Esophagus muscularis mucosa (tissue), 4 donors: ENCODE data around the gene GGT1. TPM values are rescaled to one million over a fixed set of nuclear protein-coding genes. Genes with fewer than 3 reads are reported as not detected.
"Not testable (repeated sequence)": the region's sequence is repeated elsewhere in the genome, so short reads cannot be mapped to it uniquely, and the experiment has no call there.

Source experiments
- DNase-seq: peaks from one replicate; pipeline ENCODE4 v3.0.0-alpha.2; 2017; ENCODE audit errors: extremely low spot score
- H3K27ac ChIP-seq, 4 donors: fragments of 200-600 bp; sonication (generic); replicated peaks in 1 of 4; 1 replicate in 3 of 4; 2 replicates in 1 of 4; pipeline ENCODE4 v1.5.1; 2016 to 2019; ENCODE audit warnings: mild to moderate bottlenecking in 1 of 4
- H3K27me3 ChIP-seq, 4 donors: fragments of 200-600 bp; sonication (generic); one replicate each; pipeline versions ENCODE4 v1.5.1 to v1.6.0; 2016 to 2019
- H3K36me3 ChIP-seq, 4 donors: fragments of 200-600 bp; sonication (generic); one replicate each; pipeline ENCODE4 v1.5.1; 2016 to 2019
- H3K4me1 ChIP-seq, 4 donors: fragments of 200-600 bp; sonication (generic); one replicate each; pipeline ENCODE4 v1.5.1; 2016 to 2019
- H3K4me3 ChIP-seq, 4 donors: fragments of 200-600 bp; sonication (generic); 1 replicate in 2 of 4; 2 replicates in 2 of 4; pipeline ENCODE4 v1.5.1; 2016 to 2019; ENCODE audit warnings: mild to moderate bottlenecking in 4 of 4, moderate library complexity in 1 of 4
- H3K9me3 ChIP-seq, 4 donors: fragments of 200-600 bp; sonication (generic); 1 replicate in 3 of 4; 2 replicates in 1 of 4; pipeline ENCODE4 v1.5.1; 2016 to 2019
- CTCF ChIP-seq, 3 experiments: fragments of 200-600 bp in 2 of 3; fragments of 450-650 bp in 1 of 3; sonication (generic) in 2 of 3; IDR thresholded peaks; one replicate each; pipeline ENCODE4 v1.5.1; 2017 to 2019; ENCODE audit warnings: antibody characterized with exemption in 3 of 3, mild to moderate bottlenecking in 2 of 3, moderate library complexity in 1 of 3
- EP300 ChIP-seq: sonication (generic); formaldehyde crosslinking; IDR thresholded peaks from one replicate; pipeline ENCODE4 v1.6.1; 2017; ENCODE audit warnings: antibody characterized with exemption
- POLR2A ChIP-seq: fragments of 450-650 bp; IDR thresholded peaks from one replicate; pipeline ENCODE4 v1.6.1; 2017; ENCODE audit warnings: antibody characterized with exemption, moderate library complexity, mild to moderate bottlenecking, low read depth
- POLR2AphosphoS5 ChIP-seq, 2 donors: sonication (generic); formaldehyde crosslinking; IDR thresholded peaks; one replicate each; pipeline ENCODE4 v1.6.1; 2017; ENCODE audit warnings: antibody characterized with exemption in 2 of 2
- WGBS: methylation state at CpG from one replicate; pipeline ENCODE4 v1.1.5; 2018; 5-methylcytosine and 5-hydroxymethylcytosine counted together
- intact Hi-C: fragments of 100-400 bp; cut with DNase I; formaldehyde crosslinking; loops from one replicate; pipeline ENCODE4 v1.15.1; 2023
- total RNA-seq, 4 donors: library from RNA; depleted of rRNA; stranded (reverse); fragments of >200 nt; gene quantifications; one replicate each; pipeline versions ENCODE4 v1.1.0 to v1.2.1, GENCODE V29; 2016

Gene GGT1
- total RNA-seq, 4 donors from 2014 or later: 2.1 to 5.0 (median 3.1) TPM

GRCh38 chr22:24599514-24599913 is 3.5 kb upstream of the GGT1 start:
- H3K9me3 ChIP-seq: no peaks in the 10 kb centered on the region
- peaks cover 7 to 21% (median 15%) of the 10 kb centered on the region in 4 donors for H3K4me1 ChIP-seq
- no peak overlapping the region for H3K4me3 ChIP-seq
- H3K36me3 ChIP-seq: no peaks in the 10 kb centered on the region
- DNase-seq: no peak
- H3K27ac ChIP-seq: no peak overlapping the region
- no peak for TF ChIP-seq CTCF (IDR thresholded peaks at IDR 0.05)
- no peak for TF ChIP-seq POLR2AphosphoS5 (IDR thresholded peaks at IDR 0.05)
- TF ChIP-seq EP300: no peak
- no peak for TF ChIP-seq POLR2A
- intact Hi-C loops: no loop called here
- no peaks in the 10 kb centered on the region for H3K27me3 ChIP-seq
- 90% methylated on average over 8 of the region's 8 CpGs for WGBS

- H3K4me3 ChIP-seq, H3K9me3 ChIP-seq, DNase-seq, H3K27ac ChIP-seq, intact Hi-C loops, H3K36me3 ChIP-seq, H3K27me3 ChIP-seq: not testable (repeated sequence)
- 100% methylated on average over 3 of the region's 3 CpGs for WGBS
- H3K4me1 ChIP-seq: peaks cover 7 to 21% (median 15%) of the 10 kb centered on the region in 4 donors
Measured at GRCh38 chr22:24599958-24600715, 2.9 kb upstream of the GGT1 start.

GRCh38 chr22:24601217-24602104 is 1.5 kb upstream of the GGT1 start:
- H3K27me3 ChIP-seq: no peaks in the 10 kb centered on the region
- peaks cover 7 to 21% (median 15%) of the 10 kb centered on the region in 4 donors for H3K4me1 ChIP-seq
- H3K9me3 ChIP-seq: no peaks in the 10 kb centered on the region
- TF ChIP-seq CTCF (IDR thresholded peaks at IDR 0.05): no peak
- TF ChIP-seq POLR2AphosphoS5 (IDR thresholded peaks at IDR 0.05): no peak
- no peak for TF ChIP-seq EP300
- no peak for TF ChIP-seq POLR2A
- H3K4me3 ChIP-seq: no peak overlapping the region
- intact Hi-C loops: no loop called here
- no peaks in the 10 kb centered on the region for H3K36me3 ChIP-seq
- H3K27ac ChIP-seq: no peak overlapping the region
- DNase-seq: no peak
- 78% methylated on average over 5 of the region's 12 CpGs for WGBS

GRCh38 chr22:24602105-24602749 is 766 bp upstream of the GGT1 start:
- not testable (repeated sequence) for DNase-seq

GRCh38 chr22:24603770-24604629 is 1.0 kb downstream of the GGT1 start:
- Histone ChIP-seq H3K4me3 (peak overlapping the region in 3 of 4 donors; percentile 12 to 31 (median 20)), H3K4me1 (peaks cover 7 to 21% (median 15%) of the 10 kb centered on the region in 4 donors)
- H3K9me3 ChIP-seq, intact Hi-C loops, H3K27ac ChIP-seq, H3K27me3 ChIP-seq, H3K36me3 ChIP-seq: not testable (repeated sequence)
- DNase-seq: peak; percentile 80
- WGBS: 10% methylated on average over 10 of the region's 18 CpGs

More at GRCh38 chr22:24602105-24602749, 766 bp upstream of the GGT1 start:
- WGBS: 93% methylated on average over 11 of the region's 11 CpGs
- H3K27ac ChIP-seq, H3K4me3 ChIP-seq, H3K27me3 ChIP-seq, H3K9me3 ChIP-seq, H3K36me3 ChIP-seq, intact Hi-C loops: not testable (repeated sequence)
- peaks cover 7 to 21% (median 15%) of the 10 kb centered on the region in 4 donors for H3K4me1 ChIP-seq

GRCh38 chr22:24606340-24606739 is 3.3 kb downstream of the GGT1 start:
- DNase-seq, H3K4me3 ChIP-seq, H3K9me3 ChIP-seq, H3K27ac ChIP-seq, intact Hi-C loops, H3K27me3 ChIP-seq, H3K36me3 ChIP-seq: not testable (repeated sequence)
- H3K4me1 ChIP-seq: peaks cover 4 to 19% (median 14%) of the 10 kb centered on the region in 4 donors
- 75% methylated on average over 1 of the region's 2 CpGs for WGBS

GRCh38 chr22:24607429-24607983 is 4.5 kb downstream of the GGT1 start:
- H3K36me3 ChIP-seq, intact Hi-C loops, H3K27ac ChIP-seq, H3K4me3 ChIP-seq, H3K27me3 ChIP-seq, H3K9me3 ChIP-seq: not testable (repeated sequence)
- 70% methylated on average over 7 of the region's 18 CpGs for WGBS
- DNase-seq: peak; percentile 90
- H3K4me1 ChIP-seq: peaks cover 0 to 15% (median 11%) of the 10 kb centered on the region in 4 donors

GRCh38 chr22:24608327-24608726 is 5.3 kb downstream of the GGT1 start:
- H3K27me3 ChIP-seq, H3K9me3 ChIP-seq, H3K27ac ChIP-seq, DNase-seq, H3K4me3 ChIP-seq, H3K36me3 ChIP-seq, intact Hi-C loops: not testable (repeated sequence)
- H3K4me1 ChIP-seq: peaks cover 0 to 11% (median 8%) of the 10 kb centered on the region in 4 donors
- WGBS: 91% methylated on average over 4 of the region's 6 CpGs

GRCh38 chr22:24609888-24610287 is 6.9 kb downstream of the GGT1 start:
- H3K4me1 ChIP-seq, H3K9me3 ChIP-seq, intact Hi-C loops, H3K4me3 ChIP-seq, H3K27me3 ChIP-seq, DNase-seq, H3K27ac ChIP-seq, H3K36me3 ChIP-seq: not testable (repeated sequence)
- no CpG with 5 or more reads among the region's 3 CpGs for WGBS
